ENCODE data around the gene G3BP1. TPM values are rescaled to one million over a fixed set of nuclear protein-coding genes. Genes with fewer than 3 reads are reported as not detected.
"Not testable (repeated sequence)": the region's sequence is repeated elsewhere in the genome, so short reads cannot be mapped to it uniquely, and the experiment has no call there.

G3BP1 gene
- 139 TPM for polyA plus RNA-seq (2012; ENCODE audit: insufficient read depth, insufficient read length)

DNA sequence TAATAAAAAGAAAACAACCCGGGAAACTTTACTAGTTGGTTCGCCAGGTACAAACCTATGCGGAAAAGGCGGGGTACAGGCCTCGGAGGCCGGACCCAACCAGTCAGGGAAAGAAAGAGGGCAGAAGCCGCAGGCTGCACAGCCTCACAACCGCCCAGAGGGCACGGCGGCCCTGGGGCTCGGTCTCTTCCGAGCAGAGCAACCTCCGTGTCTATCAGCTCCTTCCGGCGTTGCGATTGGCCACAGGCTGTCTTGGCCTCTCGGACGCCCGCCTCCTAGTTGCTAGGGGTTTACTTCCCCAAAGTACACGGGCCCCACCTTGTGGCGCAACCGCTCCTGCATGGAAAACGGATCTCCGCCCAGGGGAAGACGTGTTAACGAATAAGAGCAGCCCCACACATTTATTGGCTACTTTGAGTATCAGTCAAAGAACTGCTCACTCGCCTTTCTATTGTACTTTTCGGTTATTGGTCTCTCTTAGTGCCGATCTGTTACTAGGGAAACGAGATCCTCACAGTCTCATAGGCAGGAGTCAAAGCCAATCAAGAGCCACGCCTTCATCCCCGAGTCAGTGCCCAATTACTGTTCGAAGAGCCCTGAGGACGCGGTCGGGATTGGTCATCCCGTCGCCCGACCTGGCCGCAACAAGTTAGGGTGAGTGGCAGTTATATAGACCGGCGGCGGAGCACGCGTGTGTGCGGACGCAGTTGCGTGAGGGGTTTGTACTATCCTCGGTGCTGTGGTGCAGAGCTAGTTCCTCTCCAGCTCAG lies at the start of gene G3BP1:
Gene G3BP1, plus strand, starts transcription at position 696 of the 770 bp plus-strand sequence. CDS start 14,667 bp downstream, outside the sequence.
- peak; percentile 100 for DNase-seq (ENCODE audit: low read depth, low spot score)
- peak within 1 kb of the TSS; percentile 99 for H3K4me3 ChIP-seq (ENCODE audit: low read length)

DNA sequence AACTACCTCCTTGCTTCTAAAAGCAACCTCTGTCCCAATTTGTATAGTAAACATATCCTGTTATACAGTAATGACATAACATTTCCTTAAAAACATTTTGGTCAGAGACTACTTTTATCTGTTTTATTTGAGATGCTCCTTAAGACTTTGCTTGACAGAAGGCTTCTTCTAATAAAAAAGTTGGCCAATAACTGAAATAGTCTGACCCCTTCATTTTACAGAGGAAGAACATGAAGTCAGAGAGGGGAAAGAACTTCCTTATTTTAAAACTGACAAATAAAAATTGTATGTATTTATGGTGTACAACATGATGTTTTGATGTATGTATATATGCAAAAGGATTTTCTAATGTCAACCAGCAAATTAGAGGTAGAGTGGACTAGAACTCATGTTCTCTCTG lies 49.2 kb upstream of the G3BP1 start:
- no peak for DNase-seq (ENCODE audit: low read depth, low spot score)
- no peak overlapping the region for H3K4me3 ChIP-seq (ENCODE audit: low read length)

DNA sequence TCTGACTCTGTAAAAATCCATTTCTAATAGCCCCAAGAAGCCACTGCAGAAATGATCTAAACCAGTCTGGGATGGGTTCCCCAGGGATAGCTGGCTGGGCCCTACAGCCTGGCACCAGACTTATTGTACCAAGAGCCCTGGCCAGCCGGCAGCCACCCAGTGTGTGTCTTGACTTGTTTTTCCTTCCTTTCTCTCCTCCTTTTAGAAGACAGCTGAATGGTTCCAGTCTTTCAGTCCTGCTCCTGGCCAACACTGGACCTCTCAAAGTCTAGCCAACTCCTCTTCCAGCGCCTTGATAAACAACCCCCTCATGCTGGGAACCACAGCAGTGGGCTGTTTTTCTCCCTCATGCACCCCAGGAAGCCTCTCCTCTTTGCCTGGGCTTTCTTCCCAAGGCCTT lies 47.4 kb upstream of the G3BP1 start:
- H3K4me3 ChIP-seq (ENCODE audit: low read length) = no peak overlapping the region
- no peak for DNase-seq (ENCODE audit: low read depth, low spot score)

DNA sequence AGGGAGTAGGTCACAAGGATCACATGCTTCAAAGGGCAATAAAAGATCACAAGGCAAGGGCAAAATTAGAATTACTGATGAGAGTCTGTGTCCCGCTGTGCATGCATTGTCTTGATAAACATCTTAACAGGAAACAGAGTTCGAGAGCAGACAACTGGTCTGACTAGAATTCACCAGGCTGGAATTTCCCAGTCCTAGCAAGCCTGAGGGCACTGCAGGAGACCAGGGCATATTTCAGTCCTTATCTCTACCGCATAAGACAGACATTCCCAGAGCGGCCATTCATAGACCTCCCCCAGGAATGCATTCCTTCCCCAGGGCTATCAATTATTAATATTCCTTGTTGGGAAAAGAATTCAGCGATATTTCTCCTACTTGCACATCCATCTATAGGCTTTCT lies 42.2 kb upstream of the G3BP1 start:
- not testable (repeated sequence) for H3K4me3 ChIP-seq (ENCODE audit: low read length); DNase-seq (ENCODE audit: low read depth, low spot score)

DNA sequence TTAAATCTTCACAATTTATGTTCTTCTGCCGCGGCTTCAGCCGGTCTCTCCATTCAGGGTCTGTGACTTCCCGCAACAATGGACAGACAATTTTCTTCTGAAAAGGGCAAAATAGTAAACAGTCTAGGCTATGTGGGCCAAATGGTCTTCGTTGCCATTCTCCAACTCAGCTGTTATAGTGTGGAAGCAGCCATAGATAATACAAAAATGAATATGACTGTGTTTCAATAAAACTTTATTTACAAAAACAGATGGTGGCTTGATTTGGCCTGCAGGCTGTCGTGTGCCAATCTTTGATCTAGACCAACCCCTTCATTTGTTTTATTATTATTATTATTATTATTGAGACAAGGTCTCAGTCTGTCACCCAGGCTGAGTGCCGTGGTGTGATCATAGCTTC lies 41.4 kb upstream of the G3BP1 start:
- no peak for DNase-seq (ENCODE audit: low read depth, low spot score)
- H3K4me3 ChIP-seq (ENCODE audit: low read length) = no peak overlapping the region

DNA sequence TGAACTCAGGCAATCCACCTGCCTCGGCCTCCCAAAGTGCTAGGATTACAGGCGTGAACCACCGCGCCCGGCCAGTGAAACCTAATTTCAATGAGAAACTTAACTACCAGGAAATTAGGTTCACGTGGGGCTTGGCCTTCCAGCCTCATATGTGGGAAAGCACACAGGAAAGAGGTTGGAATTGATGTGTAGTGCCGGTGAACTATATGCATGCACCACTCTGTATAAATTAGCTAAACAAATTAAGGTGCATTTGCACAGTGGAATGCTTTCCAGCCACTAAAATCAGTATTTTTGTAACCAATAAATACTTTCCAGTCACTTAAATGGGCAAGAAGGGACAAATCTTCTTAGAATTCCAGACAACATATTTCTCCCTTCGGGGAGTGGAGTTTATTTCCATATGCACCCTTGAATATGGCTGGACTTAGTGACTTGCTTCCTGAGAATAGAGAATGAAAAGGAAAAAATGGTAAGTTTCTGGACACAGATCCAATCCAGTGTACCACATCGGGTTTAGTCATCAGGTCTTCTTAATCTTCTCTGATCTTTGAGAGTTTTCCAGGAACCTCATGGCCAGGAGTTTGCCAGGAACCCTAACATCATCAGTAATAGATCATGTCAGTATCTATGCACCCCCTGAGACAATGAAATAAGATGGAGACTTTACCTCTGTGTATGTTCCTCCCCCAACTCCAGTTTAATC lies 38.2 kb upstream of the G3BP1 start:
- no peak for DNase-seq (ENCODE audit: low read depth, low spot score)
- no peak overlapping the region for H3K4me3 ChIP-seq (ENCODE audit: low read length)

DNA sequence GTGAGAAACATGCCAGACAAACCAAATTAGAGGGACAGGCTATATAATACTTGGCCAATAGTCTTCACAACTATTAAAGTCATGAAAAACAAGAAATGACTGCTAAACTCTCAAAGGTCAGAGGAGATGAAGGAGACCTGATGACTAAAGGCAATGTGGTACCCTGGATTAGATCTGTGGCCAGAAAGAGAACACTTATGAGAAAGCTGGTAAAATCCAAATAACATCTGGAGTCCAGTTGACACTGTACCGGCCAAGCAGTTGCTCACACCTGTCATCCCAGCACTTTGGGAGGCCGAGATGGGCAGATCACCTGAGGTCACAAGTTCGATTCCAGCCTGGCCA lies 37.7 kb upstream of the G3BP1 start:
- DNase-seq (ENCODE audit: low read depth, low spot score) = no peak
- H3K4me3 ChIP-seq (ENCODE audit: low read length) = no peak overlapping the region

DNA sequence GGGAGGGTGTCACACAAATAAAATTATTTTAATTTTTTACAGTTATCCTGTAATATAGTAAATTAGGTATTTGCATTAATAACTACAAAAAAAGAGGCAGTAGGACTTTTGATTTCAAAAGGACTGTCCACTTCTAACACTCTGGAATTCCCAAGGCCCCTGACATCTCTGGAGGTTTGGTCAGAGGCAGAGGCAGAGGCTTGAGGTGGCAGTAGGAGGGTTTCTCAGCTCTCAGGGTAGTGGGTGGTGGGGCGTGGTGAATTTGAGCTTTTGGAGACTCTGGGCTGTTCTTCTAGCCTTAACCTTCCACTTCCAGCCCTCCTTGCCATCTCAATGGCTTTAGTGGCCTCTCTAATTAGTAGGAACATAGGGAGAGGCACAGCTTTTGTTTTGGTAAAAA lies 36.1 kb upstream of the G3BP1 start:
- no peak overlapping the region for H3K4me3 ChIP-seq (ENCODE audit: low read length)
- DNase-seq (ENCODE audit: low read depth, low spot score) = no peak

DNA sequence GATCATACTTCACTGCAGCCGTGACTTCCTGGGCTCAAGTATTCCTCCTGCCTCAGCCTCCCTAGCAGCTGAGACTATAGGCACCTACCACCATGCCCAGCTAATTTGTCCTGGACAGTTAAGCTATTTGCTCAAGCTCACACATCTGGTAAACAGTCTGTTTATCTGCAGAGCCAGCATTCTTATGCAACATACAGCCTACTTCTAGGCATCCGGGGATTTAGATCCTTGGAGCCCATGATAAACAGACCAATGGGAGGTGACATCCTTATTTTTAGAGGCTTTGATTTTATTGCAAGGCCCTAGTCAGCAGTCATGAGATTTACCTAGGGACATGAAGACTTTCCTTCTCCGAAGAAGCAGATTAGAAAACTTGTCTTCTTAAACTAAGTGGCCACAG lies 34.3 kb upstream of the G3BP1 start:
- DNase-seq (ENCODE audit: low read depth, low spot score) = no peak
- no peak overlapping the region for H3K4me3 ChIP-seq (ENCODE audit: low read length)

DNA sequence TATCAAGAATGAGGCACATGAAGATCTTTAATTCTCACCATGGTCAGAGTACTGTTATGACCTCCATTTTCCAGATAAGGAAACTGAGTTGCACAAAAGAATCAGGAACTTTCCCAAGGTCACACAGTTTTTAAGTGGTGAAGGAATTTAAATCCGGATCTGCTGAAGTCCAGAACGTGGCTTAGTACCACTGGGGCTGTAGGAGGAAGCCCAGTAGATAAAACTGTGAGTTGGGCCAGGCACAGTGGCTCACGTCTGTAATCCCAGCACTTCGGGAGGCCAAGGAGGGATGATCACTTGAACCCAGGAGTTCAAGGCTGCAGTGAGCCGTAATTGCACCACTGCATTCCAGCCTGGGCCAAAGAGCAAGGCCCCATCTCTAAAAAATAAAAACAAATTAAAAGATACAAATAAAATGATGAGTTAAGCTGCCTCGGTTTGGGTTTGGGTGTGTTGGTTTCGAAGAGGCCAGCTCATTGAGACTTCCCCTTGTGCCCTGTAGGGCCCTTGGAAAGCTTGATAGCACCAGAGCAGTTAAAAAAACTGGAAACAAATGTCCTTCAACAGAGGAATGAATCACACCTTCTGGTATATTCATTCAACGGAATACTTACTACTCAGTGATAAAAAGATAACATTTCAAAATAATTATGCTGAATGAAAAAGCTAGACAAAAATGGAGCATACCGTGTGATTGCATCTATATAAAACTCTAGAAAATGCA lies 33.5 kb upstream of the G3BP1 start:
- no peak for DNase-seq (ENCODE audit: low read depth, low spot score)
- H3K4me3 ChIP-seq (ENCODE audit: low read length) = no peak overlapping the region

DNA sequence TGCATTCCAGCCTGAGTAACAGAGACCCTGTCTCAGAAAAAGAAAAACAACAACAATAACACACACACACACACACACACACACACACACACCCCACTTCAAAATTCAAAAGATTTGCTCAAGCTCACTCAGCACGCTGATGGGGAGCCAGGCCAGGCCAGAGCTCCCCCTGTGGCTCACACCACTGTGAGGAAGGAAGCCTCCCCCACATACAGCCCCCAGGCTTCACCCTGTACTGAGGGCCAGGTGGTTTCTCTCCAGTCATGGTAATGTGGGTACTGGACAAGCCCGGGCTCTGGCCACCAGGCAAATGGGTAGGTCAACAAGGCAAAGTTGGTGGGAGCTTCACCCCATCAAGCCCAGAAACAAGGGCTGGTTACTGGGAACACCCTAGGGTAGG lies 32.4 kb upstream of the G3BP1 start:
- H3K4me3 ChIP-seq (ENCODE audit: low read length) = no peak overlapping the region
- DNase-seq (ENCODE audit: low read depth, low spot score) = no peak

DNA sequence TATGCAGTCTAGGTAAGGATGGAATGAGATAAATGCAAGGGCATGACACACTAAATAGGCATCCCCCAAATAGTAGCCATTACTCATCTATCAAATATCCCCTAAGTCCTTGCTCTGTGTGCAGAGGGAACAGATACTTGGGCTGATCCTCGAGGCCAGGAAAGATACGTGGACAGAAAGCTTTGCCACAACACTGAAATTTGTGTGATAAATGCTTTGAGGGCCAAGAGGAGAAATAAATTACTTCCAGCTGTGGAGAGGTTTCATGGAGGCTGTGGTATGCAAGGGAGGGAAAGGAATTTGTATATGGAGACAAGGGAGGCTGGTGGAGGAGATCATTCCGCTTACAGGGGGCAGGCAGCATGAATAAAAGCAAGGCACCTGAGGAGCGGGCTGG lies 31.8 kb upstream of the G3BP1 start:
- no peak overlapping the region for H3K4me3 ChIP-seq (ENCODE audit: low read length)
- no peak for DNase-seq (ENCODE audit: low read depth, low spot score)

DNA sequence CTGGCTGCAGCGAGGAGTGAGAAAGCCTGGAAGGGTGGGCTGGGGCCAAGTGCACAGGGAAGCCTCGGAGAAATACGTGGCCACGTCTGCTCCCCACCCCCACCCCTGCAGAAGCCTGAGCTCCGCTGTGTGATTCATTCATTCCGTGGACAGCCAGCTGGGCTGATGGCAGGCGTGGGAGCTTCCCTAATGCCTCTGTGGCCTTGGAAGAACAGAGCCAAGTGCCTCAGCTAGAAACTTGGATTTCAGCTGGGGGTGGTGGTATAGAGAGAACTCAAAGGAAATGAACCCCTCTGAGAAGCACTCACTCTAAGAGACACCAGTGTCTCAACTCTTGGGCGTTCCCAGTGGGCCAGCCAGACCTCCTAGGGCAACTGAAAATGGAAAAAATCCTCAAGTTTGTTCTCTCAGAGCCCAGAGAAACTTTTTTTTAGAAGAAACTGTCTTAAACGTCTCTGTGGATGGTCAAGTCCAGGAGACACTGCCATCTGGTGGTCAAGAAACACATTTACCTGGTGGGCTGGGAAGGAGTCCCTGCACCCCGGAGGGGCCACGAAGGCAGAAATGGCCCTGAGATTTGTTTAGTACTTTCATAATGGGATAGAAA lies 31.3 kb upstream of the G3BP1 start:
- peak; percentile 43 for DNase-seq (ENCODE audit: low read depth, low spot score)
- H3K4me3 ChIP-seq (ENCODE audit: low read length) = no peak overlapping the region

DNA sequence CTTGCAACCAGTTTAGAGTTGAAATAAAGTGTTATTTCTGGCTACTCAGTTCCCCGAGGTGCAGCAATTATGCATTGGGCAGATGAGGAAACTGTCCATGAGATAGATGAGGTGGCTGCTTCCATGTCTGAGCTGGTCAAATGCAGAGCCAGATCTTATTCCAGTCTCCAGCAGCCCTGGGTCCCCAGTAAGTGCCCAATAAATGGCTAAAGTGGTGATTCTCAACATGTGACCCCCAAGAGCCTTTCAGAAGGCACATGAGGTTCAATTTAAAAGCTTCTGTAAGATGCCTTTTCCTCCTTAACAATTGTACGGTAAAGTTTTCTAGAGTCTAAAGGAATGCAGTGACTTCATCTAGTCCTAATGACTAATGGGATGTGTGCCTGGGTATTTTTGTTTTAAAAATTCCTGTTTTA lies 30.8 kb upstream of the G3BP1 start:
- no peak for DNase-seq (ENCODE audit: low read depth, low spot score)
- no peak overlapping the region for H3K4me3 ChIP-seq (ENCODE audit: low read length)

DNA sequence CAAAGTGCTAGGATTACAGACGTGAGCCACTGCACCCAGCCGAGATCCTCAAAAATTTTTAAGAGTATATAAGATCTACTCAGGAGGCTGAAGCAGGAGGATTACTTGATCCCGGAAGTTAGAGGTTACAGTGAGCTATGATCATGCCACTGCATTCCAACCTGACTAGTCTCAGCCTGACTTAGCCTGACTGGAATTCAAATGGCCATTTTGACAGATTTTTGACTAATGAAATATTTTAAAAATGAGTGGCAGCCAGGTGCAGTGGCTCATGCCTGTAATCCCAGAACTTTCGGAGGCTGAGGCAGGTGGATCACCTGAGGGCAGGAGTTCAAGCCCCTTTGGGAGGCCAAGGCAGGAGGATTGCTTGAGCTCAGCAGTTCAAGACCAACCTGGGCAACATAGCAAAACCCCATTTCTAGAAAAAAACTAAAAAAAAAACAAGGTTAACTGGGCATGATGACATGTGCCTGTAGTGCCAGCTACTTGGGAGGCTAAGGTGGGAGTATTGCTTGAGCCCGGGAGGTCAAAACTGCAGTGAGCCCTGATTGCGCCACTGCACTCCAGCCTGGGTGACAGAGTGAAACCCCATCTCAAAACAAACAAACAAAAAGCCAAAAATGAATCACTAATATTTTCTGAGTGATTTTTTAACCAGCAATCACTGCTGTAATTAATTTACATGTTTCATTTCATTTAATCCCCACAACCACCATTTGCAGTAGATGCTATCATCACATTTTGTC lies 29.9 kb upstream of the G3BP1 start:
- no peak overlapping the region for H3K4me3 ChIP-seq (ENCODE audit: low read length)
- DNase-seq (ENCODE audit: low read depth, low spot score) = no peak

DNA sequence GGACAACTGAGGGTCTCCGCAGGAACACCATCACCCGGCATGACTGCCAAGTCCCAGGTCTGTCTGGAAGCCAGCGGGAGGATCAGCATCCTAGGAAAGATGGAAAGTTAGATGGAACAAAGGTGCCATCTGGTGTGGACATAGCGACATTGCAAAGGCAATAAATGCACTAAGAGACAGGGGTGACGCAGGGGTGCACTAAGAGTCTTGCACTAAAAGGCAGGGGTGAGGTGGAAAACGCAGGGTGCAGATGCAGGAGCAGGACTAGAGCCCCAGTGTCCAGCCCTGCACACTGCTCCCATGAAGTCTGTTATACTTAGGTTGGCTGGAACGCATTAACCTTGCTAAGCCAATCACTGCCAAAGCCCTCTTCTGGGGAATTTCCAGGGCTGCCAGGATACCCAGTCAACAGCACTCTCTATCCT lies 28.9 kb upstream of the G3BP1 start:
- DNase-seq (ENCODE audit: low read depth, low spot score) = no peak
- no peak overlapping the region for H3K4me3 ChIP-seq (ENCODE audit: low read length)

DNA sequence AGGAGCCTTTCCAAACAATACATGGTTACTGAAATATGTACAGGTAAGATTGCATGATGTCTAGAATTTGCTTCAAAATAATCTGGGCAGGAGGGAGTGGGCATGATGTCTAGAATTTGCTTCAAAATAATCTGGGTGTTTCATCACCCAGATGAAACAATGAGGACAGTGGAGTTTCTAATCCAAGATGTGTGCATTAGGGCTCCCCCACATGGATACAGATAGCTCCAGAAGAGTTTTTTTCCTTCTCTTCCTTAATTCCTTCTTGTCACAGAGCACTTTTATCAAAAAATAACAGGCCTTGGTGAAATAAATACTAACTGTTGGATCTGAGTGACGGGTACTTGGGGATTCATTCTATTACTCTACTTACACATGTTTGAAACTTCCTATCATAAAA lies 28.2 kb upstream of the G3BP1 start:
- no peak overlapping the region for H3K4me3 ChIP-seq (ENCODE audit: low read length)

DNA sequence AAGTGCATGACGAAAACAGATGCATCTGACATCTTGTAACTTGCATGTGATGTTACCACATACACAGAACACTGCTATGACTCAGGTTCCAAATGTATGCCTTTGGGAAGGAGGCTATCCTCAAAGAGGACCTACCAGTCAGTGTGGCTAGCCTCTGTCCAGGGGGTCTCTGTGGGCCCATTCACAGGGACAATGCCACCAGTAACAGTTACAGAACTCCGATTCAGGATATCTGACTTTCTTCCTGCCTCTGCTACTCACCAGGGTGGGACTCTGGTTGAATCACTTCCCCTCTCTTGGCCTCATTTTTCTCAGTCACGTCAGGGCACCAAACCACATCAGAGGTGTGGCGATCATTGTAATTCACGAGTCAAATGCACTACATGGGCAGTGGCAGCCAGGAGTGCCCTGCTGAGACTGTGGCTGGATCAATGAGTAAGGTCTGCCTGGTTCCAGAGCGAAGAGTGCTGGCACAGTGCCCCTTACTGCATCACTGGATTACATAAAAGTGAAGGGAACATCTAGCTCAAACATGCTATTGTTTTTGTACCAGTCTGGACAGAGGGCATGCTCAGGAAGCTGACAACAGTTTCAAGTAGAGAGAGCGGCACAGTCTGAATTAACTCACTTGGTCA lies 26.6 kb upstream of the G3BP1 start:
- DNase-seq (ENCODE audit: low read depth, low spot score) = no peak
- no peak overlapping the region for H3K4me3 ChIP-seq (ENCODE audit: low read length)

More for the DNA sequence above, 28.2 kb upstream of the G3BP1 start:
- no peak for DNase-seq (ENCODE audit: low read depth, low spot score)

DNA sequence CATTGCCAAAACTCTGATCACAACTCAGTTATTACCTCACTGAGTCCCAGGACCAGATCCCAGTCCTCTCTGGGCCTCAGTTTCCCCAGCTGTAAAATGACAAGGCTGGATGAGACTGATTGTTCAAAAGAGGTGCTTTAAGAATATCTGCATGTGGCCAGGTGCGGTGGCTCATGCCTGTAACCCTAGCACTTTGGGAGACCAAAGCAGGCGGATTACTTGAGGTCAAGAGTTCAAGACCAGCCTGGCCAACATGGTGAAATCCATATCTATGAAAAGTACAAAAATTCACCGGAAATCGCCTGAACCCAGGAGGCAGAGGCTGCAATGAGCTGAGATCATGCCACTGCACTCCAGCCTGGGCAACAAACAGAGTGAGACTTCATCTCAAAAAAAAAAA lies 21.6 kb upstream of the G3BP1 start:
- H3K4me3 ChIP-seq (ENCODE audit: low read length) = no peak overlapping the region
- DNase-seq (ENCODE audit: low read depth, low spot score) = no peak
